OCI-LY3 (cell line): ENCODE data around the gene MDFIC2.

Source experiments
- H2AFZ ChIP-seq: fragments of 200-600, 300-600 bp; shearing (Covaris generic); 2 replicates; pipeline ENCODE4 v1.6.0; 2014; ENCODE audit warnings: antibody characterized with exemption, low read depth, low read length
- H3K27ac ChIP-seq: fragments of 200-600, 300-600 bp; sonication (generic); 2 replicates; pipeline ENCODE4 v1.5.1; 2014; ENCODE audit warnings: mild to moderate bottlenecking, low read length, moderate library complexity, mixed read lengths
- H3K27me3 ChIP-seq: fragments of 200-600, 300-600 bp; sonication (generic); 2 replicates; pipeline ENCODE4 v1.6.1; 2014; ENCODE audit warnings: low read depth, low read length, mixed read lengths
- H3K36me3 ChIP-seq: fragments of 200-600, 300-600 bp; sonication (generic); replicated peaks from 2 replicates; pipeline ENCODE3; 2014; ENCODE audit warnings: low read depth, low read length, mixed read lengths
- H3K4me1 ChIP-seq: fragments of 300-600, 200-600 bp; sonication (generic); 2 replicates; pipeline ENCODE4 v1.6.1; 2014; ENCODE audit warnings: low read length, mixed read lengths
- H3K4me2 ChIP-seq: fragments of 200-600, 300-600 bp; sonication (generic); 2 replicates; pipeline ENCODE4 v1.6.1; 2014; ENCODE audit warnings: low read length, mixed read lengths
- H3K4me3 ChIP-seq: fragments of 300-600, 200-600 bp; sonication (generic); 2 replicates; pipeline ENCODE4 v1.5.1; 2014; ENCODE audit warnings: antibody characterized with exemption, mild to moderate bottlenecking, low read length, moderate library complexity
- H3K79me2 ChIP-seq: fragments of 300-600, 200-600 bp; shearing (Covaris generic); 2 replicates; pipeline ENCODE4 v1.6.1; 2014; ENCODE audit warnings: mild to moderate bottlenecking, low read length, mixed read lengths
- H3K9ac ChIP-seq: fragments of 300-600, 200-600 bp; shearing (Covaris generic); 2 replicates; pipeline ENCODE4 v1.6.0; 2014; ENCODE audit warnings: mild to moderate bottlenecking, low read length, moderate library complexity
- H3K9me3 ChIP-seq: fragments of 200-600, 300-600 bp; shearing (Covaris generic); 2 replicates; pipeline ENCODE4 v1.6.1; 2014; ENCODE audit warnings: low read length, mixed read lengths; ENCODE audit not compliant: insufficient read depth
- H4K20me1 ChIP-seq: fragments of 200-600, 300-600 bp; sonication (generic); 2 replicates; pipeline ENCODE4 v1.6.1; 2016; ENCODE audit warnings: low read length, mixed read lengths; ENCODE audit not compliant: insufficient read depth
- CTCF ChIP-seq: fragments of 200-600, 300-600 bp; sonication (generic); IDR thresholded peaks from 2 replicates; pipeline ENCODE4 v1.5.1; 2014; ENCODE audit warnings: antibody characterized with exemption, low read length, low read depth
- EZH2phosphoT487 ChIP-seq: fragments of 200-600 bp; shearing (Covaris generic); IDR thresholded peaks from 2 replicates; pipeline ENCODE4 v1.6.1; 2018; ENCODE audit warnings: antibody characterized with exemption, mixed run types, low read depth

MDFIC2 gene

GRCh38 chr3:70201975-70202374 lies 110.5 kb downstream of the MDFIC2 start:
- no peaks in the 10 kb centered on the region for H3K79me2 ChIP-seq
- no peak overlapping the region for H3K4me2 ChIP-seq
- H3K9ac ChIP-seq = no peak overlapping the region
- no peaks in the 10 kb centered on the region for H3K4me1 ChIP-seq
- H3K36me3 ChIP-seq = no peaks in the 10 kb centered on the region
- no peak overlapping the region for H2AFZ ChIP-seq
- 0 out of 2 replicates have a peak, but pooled peaks cover 7% of the 10 kb centered on the region for H3K27me3 ChIP-seq
- H3K9me3 ChIP-seq = no peaks in the 10 kb centered on the region
- TF ChIP-seq EZH2phosphoT487 (no peak), CTCF (no peak)
- H3K4me3 ChIP-seq = no peak overlapping the region
- no peak overlapping the region for H3K27ac ChIP-seq
- H4K20me1 ChIP-seq = no peaks in the 10 kb centered on the region

GRCh38 chr3:70189884-70190473 lies 122.5 kb downstream of the MDFIC2 start:
- Histone ChIP-seq H3K79me2 (no peaks in the 10 kb centered on the region), H3K27ac (no peak overlapping the region), H3K4me2 (no peak overlapping the region), H3K4me1 (peaks cover 7% of the 10 kb centered on the region; the same call in 1 of the 2 replicates), H2AFZ (no peak overlapping the region), H3K4me3 (no peak overlapping the region), H3K9me3 (no peaks in the 10 kb centered on the region), H3K9ac (no peak overlapping the region), H3K36me3 (no peaks in the 10 kb centered on the region), H3K27me3 (no peaks in the 10 kb centered on the region), H4K20me1 (no peaks in the 10 kb centered on the region)
- no peak for TF ChIP-seq CTCF
- no peak for TF ChIP-seq EZH2phosphoT487

- TF ChIP-seq CTCF = no peak
- TF ChIP-seq EZH2phosphoT487 = no peak
- Histone ChIP-seq H3K79me2 (no peaks in the 10 kb centered on the region), H3K27ac (no peak overlapping the region), H3K4me3 (no peak overlapping the region), H4K20me1 (no peaks in the 10 kb centered on the region), H3K9ac (no peak overlapping the region), H3K27me3 (0 out of 2 replicates have a peak, but pooled peaks cover 7% of the 10 kb centered on the region), H3K4me1 (peaks cover 21% of the 10 kb centered on the region), H3K9me3 (no peaks in the 10 kb centered on the region), H3K4me2 (no peak overlapping the region), H2AFZ (no peak overlapping the region), H3K36me3 (no peaks in the 10 kb centered on the region)
Observed at GRCh38 chr3:70186221-70186620, 126.2 kb downstream of the MDFIC2 start.

DNA sequence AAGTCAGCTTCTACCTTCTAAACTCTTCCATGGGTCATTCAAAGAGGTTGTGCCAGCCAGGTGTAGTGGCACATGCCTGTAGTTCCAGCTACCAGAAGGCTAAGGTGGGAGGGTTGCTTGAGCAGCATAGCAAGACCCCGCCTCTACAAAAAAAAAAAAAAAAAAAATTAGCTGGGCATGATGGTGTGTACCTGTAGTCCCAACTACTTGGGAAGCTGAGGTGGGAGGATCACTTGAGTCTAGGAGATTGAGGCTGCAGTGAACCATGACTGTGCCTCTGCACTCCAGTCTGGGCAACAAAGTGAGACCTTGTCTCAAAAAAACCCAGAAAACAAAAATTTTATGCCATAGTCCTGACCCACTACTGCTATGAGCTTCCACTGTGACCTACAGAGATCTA lies 126.8 kb downstream of the MDFIC2 start:
- H3K4me2 ChIP-seq = no peak overlapping the region
- no peak overlapping the region for H3K9ac ChIP-seq
- H3K4me3 ChIP-seq = no peak overlapping the region
- no peaks in the 10 kb centered on the region for H4K20me1 ChIP-seq
- H3K79me2 ChIP-seq = no peaks in the 10 kb centered on the region
- peaks cover 26% of the 10 kb centered on the region for H3K4me1 ChIP-seq
- no peak for TF ChIP-seq CTCF
- TF ChIP-seq EZH2phosphoT487 = no peak
- H3K9me3 ChIP-seq = no peaks in the 10 kb centered on the region
- H3K36me3 ChIP-seq = no peaks in the 10 kb centered on the region
- H3K27me3 ChIP-seq = 0 out of 2 replicates have a peak, but pooled peaks cover 7% of the 10 kb centered on the region
- no peak overlapping the region for H2AFZ ChIP-seq
- no peak overlapping the region for H3K27ac ChIP-seq
